ENCODE results near the gene SLC45A2. TPM values are rescaled to one million over a fixed set of nuclear protein-coding genes. Genes with fewer than 3 reads are reported as not detected.
"Not testable (repeated sequence)": the region's sequence is repeated elsewhere in the genome, so short reads cannot be mapped to it uniquely, and the experiment has no call there.

The SLC45A2 gene
- total RNA-seq, 1 donor from 2014 or later = not detected

DNA sequence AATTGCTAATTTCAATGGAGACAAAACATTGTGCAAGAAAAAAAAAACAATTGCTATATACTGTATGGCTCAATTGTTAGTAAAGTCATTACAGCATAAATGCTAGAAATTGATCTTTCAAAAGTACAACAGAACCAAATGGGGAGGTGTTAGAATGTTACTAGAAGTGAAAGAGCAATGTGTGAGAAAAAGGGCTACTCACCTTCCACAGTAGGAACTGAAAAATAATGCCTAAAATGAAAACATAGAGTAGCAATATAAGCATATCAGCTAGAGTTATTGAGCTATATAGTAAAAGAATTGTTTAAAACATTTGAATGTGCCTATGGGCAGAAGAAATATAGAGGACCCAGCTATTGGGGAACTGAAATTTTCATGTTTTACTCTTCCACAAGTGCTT, 59.2 kb downstream of the SLC45A2 start:
- peaks cover 16% of the 10 kb centered on the region for H3K27me3 ChIP-seq (ENCODE audit: low read depth)

DNA sequence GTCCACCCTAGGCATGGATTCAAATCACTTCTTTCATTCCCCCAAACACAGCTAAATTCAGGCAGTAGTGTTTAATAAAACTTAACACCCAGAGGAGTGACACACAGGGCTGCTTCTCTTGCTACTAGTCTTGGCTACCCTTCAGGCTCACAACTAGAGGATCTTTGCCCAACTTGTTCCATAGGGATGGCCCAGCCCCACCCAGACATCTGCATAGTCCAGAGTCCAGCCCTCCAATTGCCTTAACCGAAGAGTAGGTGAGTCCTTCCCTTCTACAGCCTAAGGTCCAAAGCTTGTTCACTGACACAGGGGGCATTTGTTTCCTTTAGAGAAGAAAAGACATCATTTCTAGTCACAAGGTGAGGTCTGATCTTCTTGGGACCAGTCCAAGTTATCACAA, 63.5 kb downstream of the SLC45A2 start:
- peaks cover 36% of the 10 kb centered on the region for H3K9me3 ChIP-seq (replicated peaks)
- H3K4me1 ChIP-seq = no peaks in the 10 kb centered on the region
- no peak overlapping the region for H3K4me3 ChIP-seq
- H3K36me3 ChIP-seq = no peaks in the 10 kb centered on the region
- intact Hi-C loops (cut with micrococcal nuclease) = no loop called here
- H3K27ac ChIP-seq (replicated peaks) = no peak overlapping the region
- TF ChIP-seq, protein P1, sequence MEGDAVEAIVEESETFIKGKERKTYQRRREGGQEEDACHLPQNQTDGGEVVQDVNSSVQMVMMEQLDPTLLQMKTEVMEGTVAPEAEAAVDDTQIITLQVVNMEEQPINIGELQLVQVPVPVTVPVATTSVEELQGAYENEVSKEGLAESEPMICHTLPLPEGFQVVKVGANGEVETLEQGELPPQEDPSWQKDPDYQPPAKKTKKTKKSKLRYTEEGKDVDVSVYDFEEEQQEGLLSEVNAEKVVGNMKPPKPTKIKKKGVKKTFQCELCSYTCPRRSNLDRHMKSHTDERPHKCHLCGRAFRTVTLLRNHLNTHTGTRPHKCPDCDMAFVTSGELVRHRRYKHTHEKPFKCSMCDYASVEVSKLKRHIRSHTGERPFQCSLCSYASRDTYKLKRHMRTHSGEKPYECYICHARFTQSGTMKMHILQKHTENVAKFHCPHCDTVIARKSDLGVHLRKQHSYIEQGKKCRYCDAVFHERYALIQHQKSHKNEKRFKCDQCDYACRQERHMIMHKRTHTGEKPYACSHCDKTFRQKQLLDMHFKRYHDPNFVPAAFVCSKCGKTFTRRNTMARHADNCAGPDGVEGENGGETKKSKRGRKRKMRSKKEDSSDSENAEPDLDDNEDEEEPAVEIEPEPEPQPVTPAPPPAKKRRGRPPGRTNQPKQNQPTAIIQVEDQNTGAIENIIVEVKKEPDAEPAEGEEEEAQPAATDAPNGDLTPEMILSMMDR (IDR thresholded peaks at IDR 0.05; ENCODE audit: borderline replicate concordance) = no peak
- DNase-seq = no peak
- H3K27me3 ChIP-seq (ENCODE audit: low read depth) = peaks cover 19% of the 10 kb centered on the region

More for the DNA sequence above, 59.2 kb downstream of the SLC45A2 start:
- no peak for DNase-seq
- Histone ChIP-seq H3K9me3 (replicated peaks) (no peaks in the 10 kb centered on the region), H3K4me3 (no peak overlapping the region), H3K36me3 (no peaks in the 10 kb centered on the region), H3K4me1 (no peaks in the 10 kb centered on the region), H3K27ac (replicated peaks) (no peak overlapping the region)
- intact Hi-C loops (cut with micrococcal nuclease) = no loop called here
- TF ChIP-seq, protein P1 (IDR thresholded peaks at IDR 0.05; ENCODE audit: borderline replicate concordance) = no peak

DNA sequence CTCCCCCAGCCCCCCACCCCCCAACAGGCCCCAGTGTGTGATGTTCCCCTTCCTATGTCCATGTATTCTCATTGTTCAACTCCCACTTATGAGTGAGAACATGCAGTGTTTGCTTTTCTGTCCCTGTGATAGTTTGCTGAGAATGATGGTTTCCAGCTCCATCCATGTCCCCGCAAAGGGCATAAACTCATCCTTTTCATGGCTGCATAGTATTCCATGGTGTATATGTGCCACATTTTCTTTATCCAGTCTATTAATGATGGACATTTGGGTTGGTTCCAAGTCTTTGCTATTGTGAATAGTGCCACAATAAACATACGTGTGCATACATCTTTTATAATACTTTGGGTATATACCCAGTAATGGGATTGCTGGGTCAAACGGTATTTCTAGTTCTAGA, 69.6 kb downstream of the SLC45A2 start:
- peaks cover 58% of the 10 kb centered on the region for H3K9me3 ChIP-seq (replicated peaks)
- H3K27ac ChIP-seq (replicated peaks); H3K27me3 ChIP-seq (ENCODE audit: low read depth); H3K4me1 ChIP-seq; DNase-seq; H3K36me3 ChIP-seq; intact Hi-C loops (cut with micrococcal nuclease); H3K4me3 ChIP-seq: not testable (repeated sequence)

DNA sequence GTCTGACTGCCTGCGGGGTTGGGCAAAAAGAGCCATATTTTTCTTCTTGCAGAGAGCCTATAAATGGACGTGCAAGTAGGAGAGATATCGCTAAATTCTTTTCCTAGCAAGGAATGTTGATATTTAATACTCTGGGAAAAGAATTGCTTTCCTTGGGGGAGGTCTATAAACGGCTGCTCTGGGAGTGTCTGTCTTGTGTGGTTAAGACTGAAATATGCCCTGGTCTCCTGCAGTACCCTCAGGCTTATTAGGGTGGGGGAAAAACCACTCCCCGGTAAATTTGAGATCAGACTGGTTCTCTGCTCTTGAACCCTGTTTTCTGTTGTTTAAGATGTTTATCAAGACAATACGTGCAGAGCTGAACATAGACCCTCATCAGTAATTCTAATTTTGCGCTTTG, 78.2 kb downstream of the SLC45A2 start:
- H3K27me3 ChIP-seq (ENCODE audit: low read depth); H3K4me1 ChIP-seq; H3K27ac ChIP-seq (replicated peaks); DNase-seq; H3K4me3 ChIP-seq; intact Hi-C loops (cut with micrococcal nuclease); H3K36me3 ChIP-seq: not testable (repeated sequence)
- peaks cover 58% of the 10 kb centered on the region for H3K9me3 ChIP-seq (replicated peaks)

DNA sequence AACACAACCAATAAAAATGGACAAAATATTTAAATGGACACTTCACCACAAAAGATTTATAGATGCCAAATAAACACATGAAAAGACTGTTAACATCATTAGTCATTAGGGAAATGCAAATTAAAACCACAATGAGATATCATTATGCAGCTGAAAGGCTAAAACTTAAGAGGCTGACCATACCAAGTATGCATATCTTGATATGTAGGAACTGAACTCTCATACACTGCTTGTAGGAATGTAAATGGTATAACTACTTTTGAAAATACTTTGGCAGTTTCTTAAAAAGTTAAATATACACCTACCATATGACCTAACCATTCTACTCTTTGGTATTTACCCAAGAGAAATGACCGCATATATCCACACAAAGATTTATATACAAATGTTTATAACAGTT, 79.1 kb downstream of the SLC45A2 start:
- Histone ChIP-seq H3K36me3 (no peaks in the 10 kb centered on the region), H3K4me3 (no peak overlapping the region), H3K4me1 (no peaks in the 10 kb centered on the region), H3K27me3 (ENCODE audit: low read depth) (no peaks in the 10 kb centered on the region), H3K27ac (replicated peaks) (no peak overlapping the region), H3K9me3 (replicated peaks) (peaks cover 58% of the 10 kb centered on the region)
- DNase-seq = no peak
- intact Hi-C loops (cut with micrococcal nuclease) = no loop called here
- TF ChIP-seq, protein P1 (IDR thresholded peaks at IDR 0.05; ENCODE audit: borderline replicate concordance) = no peak

DNA sequence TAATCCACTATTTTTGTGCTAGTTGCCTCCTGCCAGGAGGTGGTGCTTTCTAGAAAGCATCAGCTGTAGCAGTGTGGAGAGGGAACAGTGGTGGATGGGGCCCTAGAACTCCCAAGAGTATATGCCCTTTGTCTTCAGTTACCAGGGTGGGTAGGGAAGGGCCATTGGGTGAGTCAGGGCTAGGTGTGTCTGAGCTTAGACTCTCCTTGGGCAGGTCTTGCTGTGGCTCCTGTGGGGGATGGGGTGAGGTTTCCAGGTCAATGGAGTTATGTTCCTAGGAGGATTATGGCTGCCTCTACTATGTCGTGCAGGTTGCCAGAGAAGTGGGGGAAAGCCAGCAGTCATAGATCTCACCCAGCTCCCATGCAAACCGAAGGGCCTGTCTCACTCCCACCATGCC, 81.4 kb downstream of the SLC45A2 start:
- intact Hi-C loops (cut with micrococcal nuclease) = no loop called here
- no peaks in the 10 kb centered on the region for H3K27me3 ChIP-seq (ENCODE audit: low read depth)
- H3K36me3 ChIP-seq = no peaks in the 10 kb centered on the region
- no peak for DNase-seq
- no peak overlapping the region for H3K4me3 ChIP-seq
- peaks cover 55% of the 10 kb centered on the region for H3K9me3 ChIP-seq (replicated peaks)
- H3K4me1 ChIP-seq = no peaks in the 10 kb centered on the region
- TF ChIP-seq, protein P1 (IDR thresholded peaks at IDR 0.05; ENCODE audit: borderline replicate concordance) = no peak
- H3K27ac ChIP-seq (replicated peaks) = no peak overlapping the region

DNA sequence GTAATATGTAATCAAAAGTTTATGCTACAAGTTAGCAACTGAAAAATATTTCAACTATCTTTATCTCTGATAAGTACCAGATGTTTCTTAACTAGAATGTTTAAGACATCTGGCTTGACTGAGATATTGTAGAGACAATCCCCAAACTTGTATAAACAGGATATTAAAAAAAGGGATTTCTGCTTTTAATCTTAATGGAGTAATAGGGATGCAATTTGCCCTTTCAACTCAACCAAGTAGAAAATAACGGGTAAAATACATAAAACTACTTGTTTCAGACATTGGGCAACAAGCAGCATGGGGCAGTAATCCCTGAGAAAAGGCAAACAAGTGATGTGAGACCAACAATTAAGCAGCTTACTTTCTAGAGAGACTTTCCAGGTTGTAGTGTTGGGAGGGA, 83.3 kb downstream of the SLC45A2 start:
- intact Hi-C loops (cut with micrococcal nuclease) = no loop called here
- Histone ChIP-seq H3K4me1 (no peaks in the 10 kb centered on the region), H3K4me3 (no peak overlapping the region), H3K27ac (replicated peaks) (peak overlapping the region; percentile 19), H3K27me3 (ENCODE audit: low read depth) (peaks cover 4% of the 10 kb centered on the region), H3K36me3 (no peaks in the 10 kb centered on the region), H3K9me3 (replicated peaks) (peaks cover 37% of the 10 kb centered on the region)
- TF ChIP-seq, protein P1 (IDR thresholded peaks at IDR 0.05; ENCODE audit: borderline replicate concordance) = no peak
- DNase-seq = no peak

All from left ventricle myocardium inferior (tissue), 1 donor.